ENCODE data around the gene SETBP1. TPM values are rescaled to one million over a fixed set of nuclear protein-coding genes. Genes with fewer than 3 reads are reported as not detected.

The SETBP1 gene
- total RNA-seq, 1 donor from 2014 or later = 12.0 TPM

- H3K27me3 ChIP-seq = no peaks in the 10 kb centered on the region
- H3K9ac ChIP-seq = no peak overlapping the region
- no peak overlapping the region for H3K27ac Mint-ChIP-seq
- H3K9me3 ChIP-seq (ENCODE audit: low read depth) = no peaks in the 10 kb centered on the region
- H3K4me3 Mint-ChIP-seq = no peak overlapping the region
- peak; percentile 63 for DNase-seq (ENCODE audit: low spot score)
- no peaks in the 10 kb centered on the region for H3K36me3 ChIP-seq
- peaks cover 28% of the 10 kb centered on the region for H3K4me1 ChIP-seq
- H4K20me1 ChIP-seq (ENCODE audit: low read depth) = no peaks in the 10 kb centered on the region
- no peak overlapping the region for H2AFZ ChIP-seq (replicated peaks)
- peaks cover 7% of the 10 kb centered on the region for H3K36me3 Mint-ChIP-seq
- H3K9me3 Mint-ChIP-seq = peaks cover 2% of the 10 kb centered on the region
- peak overlapping the region; percentile 87 for H3K27ac ChIP-seq
- no peak overlapping the region for H3K4me3 ChIP-seq
- no peaks in the 10 kb centered on the region for H3K79me2 ChIP-seq (ENCODE audit: low read depth)
- no peak for TF ChIP-seq EZH2 (IDR thresholded peaks at IDR 0.05)
- no peak for TF ChIP-seq EZH2phosphoT487 (IDR thresholded peaks at IDR 0.05)
- TF ChIP-seq, protein P1, sequence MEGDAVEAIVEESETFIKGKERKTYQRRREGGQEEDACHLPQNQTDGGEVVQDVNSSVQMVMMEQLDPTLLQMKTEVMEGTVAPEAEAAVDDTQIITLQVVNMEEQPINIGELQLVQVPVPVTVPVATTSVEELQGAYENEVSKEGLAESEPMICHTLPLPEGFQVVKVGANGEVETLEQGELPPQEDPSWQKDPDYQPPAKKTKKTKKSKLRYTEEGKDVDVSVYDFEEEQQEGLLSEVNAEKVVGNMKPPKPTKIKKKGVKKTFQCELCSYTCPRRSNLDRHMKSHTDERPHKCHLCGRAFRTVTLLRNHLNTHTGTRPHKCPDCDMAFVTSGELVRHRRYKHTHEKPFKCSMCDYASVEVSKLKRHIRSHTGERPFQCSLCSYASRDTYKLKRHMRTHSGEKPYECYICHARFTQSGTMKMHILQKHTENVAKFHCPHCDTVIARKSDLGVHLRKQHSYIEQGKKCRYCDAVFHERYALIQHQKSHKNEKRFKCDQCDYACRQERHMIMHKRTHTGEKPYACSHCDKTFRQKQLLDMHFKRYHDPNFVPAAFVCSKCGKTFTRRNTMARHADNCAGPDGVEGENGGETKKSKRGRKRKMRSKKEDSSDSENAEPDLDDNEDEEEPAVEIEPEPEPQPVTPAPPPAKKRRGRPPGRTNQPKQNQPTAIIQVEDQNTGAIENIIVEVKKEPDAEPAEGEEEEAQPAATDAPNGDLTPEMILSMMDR (IDR thresholded peaks at IDR 0.05) = no peak
- H3K4me1 Mint-ChIP-seq = peaks cover 30% of the 10 kb centered on the region
- H3K4me2 ChIP-seq = peak overlapping the region; percentile 55
- no peaks in the 10 kb centered on the region for H3K27me3 Mint-ChIP-seq (ENCODE audit: insufficient read depth, low read depth)
- peaks cover 13% of the 10 kb centered on the region for H3F3A ChIP-seq (ENCODE audit: low read depth)
These were observed 217.8 kb downstream of the SETBP1 start for GRCh38 chr18:44898498-44898897.

DNA sequence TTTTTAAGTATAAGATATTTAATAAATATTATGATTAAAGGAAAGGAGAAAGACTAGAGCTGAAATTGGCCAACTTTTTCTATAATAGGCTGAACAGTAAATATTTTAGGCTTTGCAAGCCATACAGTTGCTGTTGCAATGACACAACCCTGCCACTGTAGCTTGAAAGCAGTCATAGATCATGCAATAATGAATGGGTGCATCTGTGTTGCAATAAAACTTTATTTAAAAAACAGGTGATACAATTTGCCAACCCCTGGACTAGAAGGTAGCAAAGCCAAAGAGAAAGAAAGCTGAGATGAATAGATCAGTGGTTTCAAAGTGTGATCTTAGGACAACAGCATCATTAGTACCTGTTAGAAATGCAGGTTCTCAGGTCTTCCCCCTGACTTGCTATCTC, 219.1 kb downstream of the SETBP1 start:
- Mint-ChIP-seq H3K4me1 (peaks cover 30% of the 10 kb centered on the region), H3K27me3 (ENCODE audit: insufficient read depth, low read depth) (no peaks in the 10 kb centered on the region), H3K9me3 (no peaks in the 10 kb centered on the region), H3K27ac (no peak overlapping the region), H3K36me3 (peaks cover 5% of the 10 kb centered on the region), H3K4me3 (no peak overlapping the region)
- Histone ChIP-seq H3K9me3 (ENCODE audit: low read depth) (no peaks in the 10 kb centered on the region), H2AFZ (replicated peaks) (no peak overlapping the region), H3K9ac (no peak overlapping the region), H3K36me3 (no peaks in the 10 kb centered on the region), H3K79me2 (ENCODE audit: low read depth) (no peaks in the 10 kb centered on the region), H3K4me3 (no peak overlapping the region), H3K27ac (no peak overlapping the region), H3K4me1 (peaks cover 28% of the 10 kb centered on the region), H3K4me2 (no peak overlapping the region), H4K20me1 (ENCODE audit: low read depth) (no peaks in the 10 kb centered on the region), H3K27me3 (no peaks in the 10 kb centered on the region), H3F3A (ENCODE audit: low read depth) (peaks cover 13% of the 10 kb centered on the region)
- DNase-seq (ENCODE audit: low spot score) = no peak
- TF ChIP-seq EZH2 (IDR thresholded peaks at IDR 0.05) = no peak
- TF ChIP-seq, protein P1 (IDR thresholded peaks at IDR 0.05) = no peak
- TF ChIP-seq EZH2phosphoT487 (IDR thresholded peaks at IDR 0.05) = no peak

DNA sequence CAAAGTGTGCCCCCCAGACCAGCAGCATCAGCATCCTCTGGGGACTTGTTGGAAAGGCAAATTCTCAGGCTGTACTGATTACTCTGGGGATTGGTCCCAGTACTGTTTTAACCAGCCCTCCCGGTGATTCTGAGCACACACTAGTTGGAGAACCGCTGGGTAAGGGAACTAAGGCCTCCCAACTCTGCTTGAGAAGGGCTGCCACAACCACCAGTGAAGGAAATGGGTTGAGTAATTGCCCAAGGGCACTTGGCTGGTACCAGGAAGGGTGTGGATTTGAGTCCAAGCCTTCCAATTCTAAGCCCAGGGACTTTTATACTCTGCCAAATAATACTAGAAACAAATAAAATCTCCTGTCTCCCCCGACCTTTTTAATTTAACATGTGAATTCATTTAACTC, 219.9 kb downstream of the SETBP1 start:
- DNase-seq (ENCODE audit: low spot score) = no peak
- no peak for TF ChIP-seq EZH2 (IDR thresholded peaks at IDR 0.05)
- TF ChIP-seq, protein P1 (IDR thresholded peaks at IDR 0.05) = no peak
- TF ChIP-seq EZH2phosphoT487 (IDR thresholded peaks at IDR 0.05) = no peak
- no peaks in the 10 kb centered on the region for H3K27me3 Mint-ChIP-seq (ENCODE audit: insufficient read depth, low read depth)
- H3K9me3 Mint-ChIP-seq = no peaks in the 10 kb centered on the region
- Histone ChIP-seq H2AFZ (replicated peaks) (no peak overlapping the region), H3K36me3 (no peaks in the 10 kb centered on the region), H3K9ac (no peak overlapping the region), H4K20me1 (ENCODE audit: low read depth) (no peaks in the 10 kb centered on the region), H3K4me1 (peaks cover 28% of the 10 kb centered on the region), H3K79me2 (ENCODE audit: low read depth) (no peaks in the 10 kb centered on the region), H3K4me2 (no peak overlapping the region), H3K9me3 (ENCODE audit: low read depth) (no peaks in the 10 kb centered on the region), H3F3A (ENCODE audit: low read depth) (peaks cover 13% of the 10 kb centered on the region), H3K27ac (no peak overlapping the region), H3K4me3 (no peak overlapping the region), H3K27me3 (no peaks in the 10 kb centered on the region)
- peaks cover 30% of the 10 kb centered on the region for H3K4me1 Mint-ChIP-seq
- no peak overlapping the region for H3K27ac Mint-ChIP-seq
- peaks cover 5% of the 10 kb centered on the region for H3K36me3 Mint-ChIP-seq
- H3K4me3 Mint-ChIP-seq = no peak overlapping the region

All from neural progenitor cell (in vitro differentiated cells).